ENCODE data around the gene GSPT1.

GSPT1 gene

DNA sequence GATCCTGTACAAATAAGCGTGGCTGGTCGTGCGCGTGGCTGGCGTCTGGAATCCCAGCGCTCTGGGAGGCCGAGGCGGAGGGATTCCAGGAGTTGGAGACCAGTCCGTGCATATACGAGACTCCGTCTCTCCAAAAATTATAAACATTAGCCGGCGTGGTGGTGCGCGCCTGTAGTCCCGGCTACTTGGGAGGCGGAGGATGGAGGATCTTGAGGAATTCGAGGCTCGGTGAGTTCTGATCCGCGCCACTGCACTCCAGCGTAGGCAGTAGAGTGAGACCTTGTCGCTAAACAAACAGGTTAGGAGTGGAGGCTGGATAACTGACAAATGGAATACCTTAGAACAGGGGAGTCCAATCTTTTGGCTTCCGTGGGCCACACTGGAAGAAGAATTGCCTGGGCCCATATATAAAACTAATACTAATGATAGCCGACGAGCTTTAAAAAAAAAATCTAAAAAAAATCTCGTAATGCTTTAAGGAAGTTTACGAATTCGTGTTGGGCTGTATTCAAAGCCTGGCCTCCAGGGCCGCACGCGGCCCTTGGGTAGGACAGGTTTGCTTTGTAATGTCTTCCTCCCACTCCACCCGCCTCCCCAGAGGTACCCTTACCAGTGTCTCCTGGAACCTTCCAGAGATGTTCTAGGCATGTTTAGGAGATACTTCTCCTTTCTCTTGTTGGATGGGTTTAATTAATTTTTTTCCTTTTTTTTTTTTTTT is 63.5 kb downstream of the GSPT1 start:
- DNase-seq (ENCODE audit: low read depth) = no peak
- H3K4me3 ChIP-seq (ENCODE audit: low read length) = peak overlapping the region; percentile 99
- TF ChIP-seq, protein P1, sequence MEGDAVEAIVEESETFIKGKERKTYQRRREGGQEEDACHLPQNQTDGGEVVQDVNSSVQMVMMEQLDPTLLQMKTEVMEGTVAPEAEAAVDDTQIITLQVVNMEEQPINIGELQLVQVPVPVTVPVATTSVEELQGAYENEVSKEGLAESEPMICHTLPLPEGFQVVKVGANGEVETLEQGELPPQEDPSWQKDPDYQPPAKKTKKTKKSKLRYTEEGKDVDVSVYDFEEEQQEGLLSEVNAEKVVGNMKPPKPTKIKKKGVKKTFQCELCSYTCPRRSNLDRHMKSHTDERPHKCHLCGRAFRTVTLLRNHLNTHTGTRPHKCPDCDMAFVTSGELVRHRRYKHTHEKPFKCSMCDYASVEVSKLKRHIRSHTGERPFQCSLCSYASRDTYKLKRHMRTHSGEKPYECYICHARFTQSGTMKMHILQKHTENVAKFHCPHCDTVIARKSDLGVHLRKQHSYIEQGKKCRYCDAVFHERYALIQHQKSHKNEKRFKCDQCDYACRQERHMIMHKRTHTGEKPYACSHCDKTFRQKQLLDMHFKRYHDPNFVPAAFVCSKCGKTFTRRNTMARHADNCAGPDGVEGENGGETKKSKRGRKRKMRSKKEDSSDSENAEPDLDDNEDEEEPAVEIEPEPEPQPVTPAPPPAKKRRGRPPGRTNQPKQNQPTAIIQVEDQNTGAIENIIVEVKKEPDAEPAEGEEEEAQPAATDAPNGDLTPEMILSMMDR (IDR thresholded peaks at IDR 0.05; ENCODE audit: insufficient read depth, low read depth, low read length, missing control alignments) = no peak

- TF ChIP-seq, protein P1 (IDR thresholded peaks at IDR 0.05; ENCODE audit: insufficient read depth, low read depth, low read length, missing control alignments) = no peak
- H3K4me3 ChIP-seq (ENCODE audit: low read length) = peak within 1 kb of the TSS; percentile 99
- peak; percentile 94 for DNase-seq (ENCODE audit: low read depth)
Observed at GRCh38 chr16:11851294-11852091, 64.3 kb downstream of the GSPT1 start, which contains the start of gene RSL1D1. Gene RSL1D1, minus strand, starts transcription at chr16:11851542. Its CDS starts 30 bp downstream, at chr16:11851512.

GRCh38 chr16:11848842-11849241 is 66.9 kb downstream of the GSPT1 start:
- DNase-seq (ENCODE audit: low read depth) = peak; percentile 67
- H3K4me3 ChIP-seq (ENCODE audit: low read length) = no peak overlapping the region
- TF ChIP-seq, protein P1 (IDR thresholded peaks at IDR 0.05; ENCODE audit: insufficient read depth, low read depth, low read length, missing control alignments) = no peak

DNA sequence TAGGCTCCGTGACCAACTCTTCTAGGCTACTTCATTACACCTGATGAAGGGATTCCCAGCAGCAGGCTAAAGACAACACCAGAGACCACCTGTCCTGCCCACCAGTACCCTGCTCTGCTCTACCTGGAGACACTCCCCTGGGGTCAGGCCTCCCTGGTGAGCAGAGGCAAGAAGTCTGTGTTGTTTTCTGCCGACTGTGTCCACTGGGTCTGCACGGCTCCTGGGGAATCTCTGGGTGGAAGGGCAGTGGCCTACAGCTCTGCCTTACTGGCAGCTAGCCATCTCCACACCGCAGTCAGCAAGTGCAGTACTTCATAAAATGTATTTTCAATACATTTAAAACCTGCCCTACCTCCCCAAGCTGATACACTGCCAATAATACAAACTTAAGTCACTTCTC is 71.3 kb downstream of the GSPT1 start:
- TF ChIP-seq, protein P1 (IDR thresholded peaks at IDR 0.05; ENCODE audit: insufficient read depth, low read depth, low read length, missing control alignments) = no peak
- H3K4me3 ChIP-seq (ENCODE audit: low read length) = no peak overlapping the region
- DNase-seq (ENCODE audit: low read depth) = no peak

DNA sequence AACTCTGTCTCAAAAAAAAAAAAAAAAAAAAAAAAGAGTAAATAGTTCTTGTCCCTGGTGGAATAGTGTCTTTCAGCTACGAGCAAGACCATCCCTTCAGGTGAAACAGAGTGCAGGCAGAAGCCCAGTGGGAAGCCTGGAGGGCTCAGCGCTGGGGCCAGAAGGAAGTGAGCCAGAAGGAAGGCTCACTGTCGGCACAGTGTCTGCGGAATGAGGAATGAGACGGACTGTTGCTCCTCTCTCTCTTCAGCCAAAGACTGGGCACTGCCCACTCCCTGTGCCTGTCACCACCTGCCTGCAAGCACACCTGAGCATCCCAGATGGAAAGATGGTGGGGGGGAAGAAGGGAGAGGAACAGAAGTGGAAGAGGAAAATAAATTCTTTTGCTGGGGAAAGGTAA is 71.9 kb downstream of the GSPT1 start:
- H3K4me3 ChIP-seq (ENCODE audit: low read length) = no peak overlapping the region
- TF ChIP-seq, protein P1 (IDR thresholded peaks at IDR 0.05; ENCODE audit: insufficient read depth, low read depth, low read length, missing control alignments) = no peak
- DNase-seq (ENCODE audit: low read depth) = no peak

- DNase-seq (ENCODE audit: low read depth) = no peak
- no peak overlapping the region for H3K4me3 ChIP-seq (ENCODE audit: low read length)
- TF ChIP-seq, protein P1 (IDR thresholded peaks at IDR 0.05; ENCODE audit: insufficient read depth, low read depth, low read length, missing control alignments) = no peak
Observed at GRCh38 chr16:11843206-11843605, 72.5 kb downstream of the GSPT1 start.
